GM19372 (cell line): ENCODE results near the gene PAGR1.
"Not testable (repeated sequence)": the region's sequence is repeated elsewhere in the genome, so short reads cannot be mapped to it uniquely, and the experiment has no call there.

ENCODE experiments used
- ATAC-seq: cut with Tn5 transposase; IDR thresholded peaks from one replicate; pipeline ENCODE4 v1.9.1; 2021; ENCODE audit warnings: mild to moderate bottlenecking, low read depth, moderate library complexity; ENCODE audit not compliant: unreplicated experiment

The PAGR1 gene

DNA sequence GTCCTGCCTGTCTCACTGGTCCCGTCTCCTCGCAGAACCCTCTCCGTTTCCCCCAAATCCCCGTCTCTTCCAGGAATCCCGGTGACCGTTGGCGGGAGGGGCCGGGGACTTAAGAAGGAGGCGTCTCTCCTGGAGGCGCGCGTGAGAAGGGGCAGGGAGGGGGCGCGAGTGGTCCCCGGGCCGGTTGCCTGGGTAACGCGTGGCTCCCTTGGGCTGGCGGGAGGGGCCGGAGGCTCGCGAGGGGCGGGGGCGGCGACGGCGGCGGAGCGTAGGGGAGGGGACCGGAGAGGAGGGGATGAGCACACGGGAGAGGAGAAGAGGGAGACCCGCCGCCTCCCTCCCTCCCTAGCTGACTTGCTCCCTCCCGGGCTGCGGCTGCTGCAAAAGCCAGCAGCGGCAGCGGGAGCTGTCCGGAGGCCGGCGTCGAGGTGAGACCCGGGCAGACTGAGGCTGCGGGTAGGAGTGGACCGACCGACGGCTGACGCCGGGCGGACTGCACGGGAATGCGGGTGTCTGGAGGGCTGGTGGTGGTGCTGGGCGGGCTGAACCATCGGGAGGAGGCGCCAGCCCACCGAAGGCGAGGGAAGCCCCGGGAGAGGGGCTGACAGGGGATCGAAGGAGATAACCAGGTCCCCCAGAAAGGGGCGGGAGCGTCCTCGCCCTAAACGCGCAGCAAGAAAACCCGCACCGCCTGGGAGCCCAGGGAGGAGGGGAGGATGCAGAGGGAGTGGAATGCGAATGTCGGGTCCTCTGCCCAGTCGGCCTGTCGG is 3.9 kb upstream of the PAGR1 start, which contains the start of gene PRRT2:
TSS of gene PRRT2 (plus strand) at position 298 of the 770 bp plus-strand sequence. CDS start 862 bp downstream, outside the sequence.
- ATAC-seq: no peak

DNA sequence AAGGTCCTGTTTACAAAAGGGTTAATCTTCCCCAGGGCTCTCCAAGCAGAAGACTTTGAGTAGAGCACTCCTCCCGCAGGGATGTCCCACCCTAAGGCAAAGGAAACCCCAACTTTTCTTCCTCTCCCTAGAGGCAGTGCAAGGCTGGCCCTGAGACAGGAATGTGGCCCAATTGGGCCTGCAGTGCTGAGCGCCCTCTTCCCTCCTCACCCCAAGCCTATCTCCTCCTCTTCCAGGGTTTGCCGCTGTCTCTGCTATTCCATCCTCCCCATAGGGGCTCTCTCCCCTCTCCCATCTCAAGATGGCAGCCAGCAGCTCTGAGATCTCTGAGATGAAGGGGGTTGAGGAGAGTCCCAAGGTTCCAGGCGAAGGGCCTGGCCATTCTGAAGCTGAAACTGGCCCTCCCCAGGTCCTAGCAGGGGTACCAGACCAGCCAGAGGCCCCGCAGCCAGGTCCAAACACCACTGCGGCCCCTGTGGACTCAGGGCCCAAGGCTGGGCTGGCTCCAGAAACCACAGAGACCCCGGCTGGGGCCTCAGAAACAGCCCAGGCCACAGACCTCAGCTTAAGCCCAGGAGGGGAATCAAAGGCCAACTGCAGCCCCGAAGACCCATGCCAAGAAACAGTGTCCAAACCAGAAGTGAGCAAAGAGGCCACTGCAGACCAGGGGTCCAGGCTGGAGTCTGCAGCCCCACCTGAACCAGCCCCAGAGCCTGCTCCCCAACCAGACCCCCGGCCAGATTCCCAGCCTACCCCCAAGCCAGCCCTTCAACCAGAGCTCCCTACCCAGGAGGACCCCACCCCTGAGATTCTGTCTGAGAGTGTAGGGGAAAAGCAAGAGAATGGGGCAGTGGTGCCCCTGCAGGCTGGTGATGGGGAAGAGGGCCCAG is 3.0 kb upstream of the PAGR1 start:
- no peak for ATAC-seq

DNA sequence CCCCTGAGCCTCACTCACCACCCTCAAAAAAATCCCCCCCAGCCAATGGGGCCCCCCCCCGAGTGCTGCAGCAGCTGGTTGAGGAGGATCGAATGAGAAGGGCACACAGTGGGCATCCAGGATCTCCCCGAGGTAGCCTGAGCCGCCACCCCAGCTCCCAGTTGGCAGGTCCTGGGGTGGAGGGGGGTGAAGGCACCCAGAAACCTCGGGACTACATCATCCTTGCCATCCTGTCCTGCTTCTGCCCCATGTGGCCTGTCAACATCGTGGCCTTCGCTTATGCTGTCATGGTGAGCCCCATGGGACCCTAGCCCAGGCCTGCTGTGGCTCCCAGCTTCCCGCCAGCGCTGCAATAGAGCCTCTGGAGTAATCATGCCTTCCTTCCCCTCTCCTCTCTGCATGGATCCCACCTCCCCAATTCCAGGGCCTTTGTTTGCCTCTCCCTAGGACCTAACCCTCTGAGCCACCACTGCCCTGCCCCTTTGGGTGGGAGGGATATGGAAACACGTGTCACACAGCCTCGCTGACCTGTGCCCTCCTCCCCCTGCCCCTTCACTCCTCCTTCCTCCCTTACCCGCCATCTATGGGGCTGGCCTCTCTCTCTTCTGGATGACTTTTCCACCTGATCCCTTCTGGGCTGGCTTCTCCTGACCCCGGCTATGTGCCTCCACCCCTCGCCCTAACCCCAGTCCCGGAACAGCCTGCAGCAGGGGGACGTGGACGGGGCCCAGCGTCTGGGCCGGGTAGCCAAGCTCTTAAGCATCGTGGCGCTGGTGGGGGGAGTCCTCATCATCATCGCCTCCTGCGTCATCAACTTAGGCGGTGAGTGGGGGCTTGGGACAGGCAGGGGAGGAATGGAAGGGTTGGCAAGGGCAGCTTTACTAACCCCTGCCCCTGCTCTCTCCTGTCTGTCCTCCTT is 2.0 kb upstream of the PAGR1 start:
- ATAC-seq: no peak

DNA sequence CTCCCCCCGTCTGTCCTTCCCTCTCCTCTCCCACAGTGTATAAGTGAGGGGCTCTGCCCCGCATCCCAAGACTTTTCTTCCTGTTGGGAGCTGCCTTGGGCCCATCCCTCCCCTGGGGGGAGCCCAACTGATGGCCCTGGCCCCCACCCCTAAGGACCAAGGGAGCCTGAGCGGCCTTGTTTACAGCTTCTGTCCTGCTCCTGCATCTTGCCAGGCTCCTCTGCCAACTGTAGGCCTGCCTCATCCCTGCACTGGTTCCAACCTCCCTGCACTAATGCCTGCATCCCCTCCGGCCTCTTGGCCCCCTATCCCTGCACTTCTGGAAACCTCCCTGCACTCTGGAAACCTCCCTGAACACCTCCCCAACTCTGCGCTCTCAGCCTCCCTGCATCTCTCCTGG is 1.4 kb upstream of the PAGR1 start:
- no peak for ATAC-seq

DNA sequence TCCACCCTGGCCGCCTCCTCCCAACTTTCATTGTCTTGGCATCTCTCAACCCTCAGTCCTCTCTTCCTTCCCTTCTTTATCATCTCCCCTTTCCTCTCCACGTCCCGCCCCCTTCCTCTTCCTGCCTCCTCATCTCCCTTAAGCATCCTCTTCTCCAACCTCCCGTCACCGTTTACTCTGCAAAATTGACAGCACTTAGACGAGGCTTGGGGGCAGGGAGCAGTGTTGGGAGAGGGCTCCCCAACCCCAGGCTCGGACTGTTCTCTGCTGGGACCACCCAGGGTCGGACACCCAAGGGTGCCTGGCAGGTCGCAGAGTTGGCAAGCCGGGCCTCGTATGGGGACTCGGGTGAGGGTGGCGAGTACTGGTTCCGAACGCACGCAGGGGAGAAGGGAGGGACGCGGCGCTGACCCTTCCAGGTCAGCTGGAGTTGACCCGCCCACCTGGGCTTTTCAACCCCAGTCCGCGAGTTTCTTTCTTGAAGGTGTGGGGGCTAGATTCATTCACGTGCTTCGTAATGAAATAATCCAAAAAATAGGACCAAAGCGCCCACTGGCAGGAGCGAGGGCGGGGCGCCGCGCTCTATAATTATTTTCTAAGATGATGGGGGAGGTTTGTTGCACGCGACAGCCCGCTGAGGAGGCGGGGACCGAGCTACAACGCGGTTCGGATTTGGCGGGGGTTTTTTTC is 775 bp upstream of the PAGR1 start:
- no peak for ATAC-seq

DNA sequence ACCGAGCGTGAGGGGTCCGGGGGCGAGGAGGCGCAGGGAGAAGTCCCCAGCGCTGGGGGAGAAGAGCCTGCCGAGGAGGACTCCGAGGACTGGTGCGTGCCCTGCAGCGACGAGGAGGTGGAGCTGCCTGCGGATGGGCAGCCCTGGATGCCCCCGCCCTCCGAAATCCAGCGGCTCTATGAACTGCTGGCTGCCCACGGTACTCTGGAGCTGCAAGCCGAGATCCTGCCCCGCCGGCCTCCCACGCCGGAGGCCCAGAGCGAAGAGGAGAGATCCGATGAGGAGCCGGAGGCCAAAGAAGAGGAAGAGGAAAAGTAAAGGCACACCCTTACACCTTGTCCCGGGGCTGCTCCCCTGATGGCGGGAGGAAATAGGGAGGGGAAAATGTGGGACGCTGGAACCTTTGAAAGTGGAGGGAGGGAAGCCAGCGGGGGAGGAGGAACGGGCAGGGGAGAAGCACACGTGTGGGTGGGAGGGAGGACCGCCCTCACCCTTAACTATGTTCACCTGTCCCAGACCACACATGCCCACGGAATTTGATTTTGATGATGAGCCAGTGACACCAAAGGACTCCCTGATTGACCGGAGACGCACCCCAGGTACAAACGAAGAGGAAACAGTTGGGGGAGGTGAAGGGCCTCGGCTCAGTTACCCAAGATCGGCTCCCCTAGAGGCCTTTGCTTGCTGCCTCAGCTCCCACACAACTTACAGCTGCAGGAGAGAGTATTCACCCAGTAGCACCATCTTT is 916 bp downstream of the PAGR1 start:
- peak; percentile 5 for ATAC-seq

DNA sequence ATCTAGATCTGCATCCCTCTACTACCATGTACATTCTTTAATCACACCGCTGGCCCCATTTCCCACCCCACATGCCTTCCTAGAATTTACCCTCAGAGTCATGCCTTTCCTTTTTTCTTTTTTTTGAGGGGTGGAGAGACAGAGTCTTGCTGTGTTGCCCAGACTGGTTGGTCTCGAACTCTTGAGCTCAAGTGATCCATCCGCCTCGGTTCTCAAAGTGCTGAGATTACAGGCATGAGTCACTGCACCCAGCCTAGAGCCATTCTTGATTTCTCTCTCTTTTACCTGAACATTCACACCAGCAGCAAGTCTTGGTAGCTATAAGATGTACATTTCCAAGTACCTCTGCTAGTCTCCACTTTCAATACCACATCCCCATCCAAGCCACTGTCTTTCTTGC is 2.1 kb downstream of the PAGR1 start:
- no peak for ATAC-seq

DNA sequence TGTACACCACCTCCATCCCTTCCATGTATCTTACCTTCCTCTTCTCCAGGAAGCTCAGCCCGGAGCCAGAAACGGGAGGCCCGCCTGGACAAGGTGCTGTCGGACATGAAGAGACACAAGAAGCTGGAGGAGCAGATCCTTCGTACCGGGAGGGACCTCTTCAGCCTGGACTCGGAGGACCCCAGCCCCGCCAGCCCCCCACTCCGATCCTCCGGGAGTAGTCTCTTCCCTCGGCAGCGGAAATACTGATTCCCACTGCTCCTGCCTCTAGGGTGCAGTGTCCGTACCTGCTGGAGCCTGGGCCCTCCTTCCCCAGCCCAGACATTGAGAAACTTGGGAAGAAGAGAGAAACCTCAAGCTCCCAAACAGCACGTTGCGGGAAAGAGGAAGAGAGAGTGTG is 3.6 kb downstream of the PAGR1 start:
- no peak for ATAC-seq

DNA sequence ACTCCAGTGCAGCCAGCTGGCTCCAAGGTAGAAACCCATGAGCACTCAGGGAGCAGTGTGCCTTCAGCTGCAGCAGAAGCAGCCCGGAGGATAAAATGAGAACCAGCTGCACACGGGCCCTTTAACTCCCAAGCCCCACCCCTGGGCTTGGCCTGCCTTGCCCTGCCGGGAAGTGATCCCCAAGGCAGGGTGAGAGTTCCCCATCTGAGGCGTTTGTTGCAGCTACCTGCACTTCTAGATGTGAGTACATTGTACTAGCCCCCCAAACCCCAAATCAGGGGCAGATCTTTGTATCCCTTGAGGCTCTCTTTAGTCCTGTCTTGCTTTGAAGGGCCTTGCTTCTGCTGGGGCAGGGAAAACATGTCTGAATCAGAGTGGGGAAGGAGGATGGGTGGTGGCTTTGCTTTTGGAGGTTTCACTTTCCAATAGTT is 4.3 kb downstream of the PAGR1 start, which contains the start of gene MVP:
TSS of gene MVP (plus strand) at position 192 of the 431 bp plus-strand sequence. CDS start 10,088 bp downstream, outside the sequence.
- no peak for ATAC-seq

DNA sequence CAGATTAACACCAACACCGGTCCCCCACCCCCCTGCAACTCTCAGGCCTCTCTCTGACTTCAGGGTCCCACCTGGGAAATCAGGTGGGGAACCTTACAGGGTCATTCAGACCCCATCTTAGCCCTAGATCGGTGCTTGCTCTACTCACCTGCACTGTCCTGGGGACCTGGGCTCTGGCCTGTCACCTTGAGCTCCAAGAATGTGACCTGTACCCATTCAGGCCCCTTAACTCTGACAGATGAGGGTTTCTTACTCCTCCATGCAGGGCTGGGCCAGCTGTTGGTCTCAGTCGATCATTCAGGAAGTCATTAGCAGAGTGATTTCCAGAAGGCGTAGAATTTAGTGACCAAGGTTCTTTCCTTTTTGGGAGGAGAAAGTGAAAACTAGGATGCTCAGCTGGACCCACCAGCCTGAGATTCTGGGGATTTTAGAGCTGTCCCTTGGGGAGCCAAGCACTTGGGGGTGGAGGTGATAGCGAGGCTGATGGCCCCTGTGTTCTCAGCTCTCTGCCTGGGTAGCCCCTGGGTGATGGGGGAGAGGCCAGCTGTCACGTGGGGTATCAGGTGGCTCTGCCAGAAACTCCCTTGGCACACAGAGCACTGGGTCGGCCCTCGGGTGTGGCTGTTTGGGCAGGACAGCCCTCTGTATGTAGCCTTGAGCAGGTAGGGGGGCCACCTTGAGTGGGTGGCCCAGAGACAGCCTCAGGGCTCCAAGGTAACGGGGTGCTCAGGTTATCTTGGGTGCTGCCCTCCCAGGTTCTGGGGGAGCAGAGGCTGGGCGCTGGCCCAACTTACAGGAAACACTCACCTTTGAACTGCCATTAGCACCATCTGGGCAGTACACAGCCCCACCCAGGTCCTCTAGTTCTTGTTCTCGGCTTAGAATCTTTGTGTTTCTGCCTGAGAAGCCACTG is 5.0 kb downstream of the PAGR1 start:
- ATAC-seq: no peak

DNA sequence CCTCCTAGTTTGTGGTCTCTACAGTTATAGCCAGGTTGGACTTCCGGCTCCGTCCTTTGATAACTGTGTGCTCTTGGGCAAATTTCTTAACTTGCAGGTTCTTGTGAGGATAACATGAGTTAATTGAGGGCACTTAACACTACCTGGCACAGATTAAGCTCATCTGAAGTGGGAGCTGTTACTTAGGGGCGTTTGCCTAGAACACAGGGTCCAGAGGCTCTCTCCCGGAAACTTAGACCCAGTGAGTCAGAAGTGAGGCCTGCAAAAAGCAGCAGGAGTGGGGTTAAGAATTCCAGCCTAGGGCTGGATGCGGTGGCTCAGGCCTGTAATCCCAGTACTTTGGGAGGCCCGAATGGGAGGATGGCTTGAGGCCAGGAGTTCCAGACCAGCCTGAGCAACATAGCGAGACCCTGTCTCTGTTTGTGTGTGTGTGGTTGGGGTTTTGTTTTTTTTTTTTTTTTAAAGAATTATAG is 5.7 kb downstream of the PAGR1 start:
- ATAC-seq: no peak

DNA sequence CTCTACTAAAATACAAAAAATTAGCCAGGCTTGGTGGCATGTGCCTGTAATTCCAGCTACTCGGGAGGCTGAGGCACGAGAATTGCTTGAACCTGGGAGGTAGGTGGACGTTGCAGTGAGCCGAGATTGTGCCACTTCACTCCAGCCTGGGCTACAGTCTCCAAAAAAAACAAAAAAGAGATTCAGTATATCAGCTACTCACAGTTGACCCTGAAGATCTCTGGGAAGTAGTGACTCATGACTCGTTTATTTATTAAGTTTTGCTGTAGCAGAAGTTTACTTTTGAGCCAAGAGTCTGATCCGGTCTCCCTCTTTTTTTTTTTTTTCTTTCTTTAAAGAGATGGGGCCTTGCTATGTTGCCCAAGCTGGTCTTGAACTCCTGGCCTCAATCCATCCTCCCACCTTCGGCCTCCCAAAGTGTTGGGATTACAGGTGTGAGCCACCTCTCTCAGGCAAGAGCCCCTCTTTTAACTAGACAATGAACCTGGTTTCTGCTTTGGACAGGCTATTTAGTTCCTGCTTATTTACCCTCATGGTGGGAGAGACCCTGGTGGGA is 8.7 kb downstream of the PAGR1 start:
- ATAC-seq: no peak

DNA sequence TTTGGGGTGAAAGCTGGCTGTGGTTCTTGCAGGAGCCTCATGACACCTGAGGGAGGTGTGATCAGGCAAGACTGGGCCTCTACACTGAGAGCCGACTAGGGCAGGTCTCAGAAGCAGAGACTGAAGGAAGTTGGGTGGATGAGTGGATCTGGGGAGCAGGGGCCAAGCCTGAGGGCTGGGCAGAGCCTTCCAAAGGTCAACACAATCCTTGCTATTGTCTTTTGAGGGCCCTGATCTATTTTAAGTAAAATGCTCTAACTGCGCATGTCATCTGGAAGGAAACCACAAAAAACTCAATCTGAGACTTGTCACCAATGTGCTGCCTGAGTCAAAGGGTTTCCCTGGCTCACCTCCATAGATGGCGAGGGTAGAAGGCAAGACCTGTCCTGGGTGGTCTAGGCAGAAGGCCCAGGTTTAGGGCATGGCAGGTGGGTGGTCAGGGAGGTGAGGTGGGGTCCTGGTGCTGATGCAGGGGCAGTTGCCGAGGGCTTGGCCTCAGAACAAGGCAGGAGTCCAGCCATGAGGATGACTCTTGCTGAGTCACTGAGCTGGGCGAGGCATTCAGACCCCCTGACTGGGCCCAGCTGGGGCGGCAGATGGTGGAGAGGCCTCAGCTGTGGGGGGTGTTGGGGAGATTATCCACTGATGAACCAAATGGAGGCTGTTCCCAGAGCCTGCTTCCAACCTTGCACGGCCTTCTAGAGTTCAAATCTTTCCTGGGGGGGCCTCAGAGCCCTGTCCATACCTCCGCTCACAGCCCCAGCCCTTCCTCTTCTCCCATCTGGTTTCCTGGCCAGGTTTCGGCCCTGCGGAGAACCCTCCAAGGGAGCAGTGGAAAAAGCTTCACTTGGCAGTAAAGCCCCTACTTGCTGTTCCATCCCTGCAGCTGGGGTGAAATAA is 9.4 kb downstream of the PAGR1 start:
- ATAC-seq: no peak

DNA sequence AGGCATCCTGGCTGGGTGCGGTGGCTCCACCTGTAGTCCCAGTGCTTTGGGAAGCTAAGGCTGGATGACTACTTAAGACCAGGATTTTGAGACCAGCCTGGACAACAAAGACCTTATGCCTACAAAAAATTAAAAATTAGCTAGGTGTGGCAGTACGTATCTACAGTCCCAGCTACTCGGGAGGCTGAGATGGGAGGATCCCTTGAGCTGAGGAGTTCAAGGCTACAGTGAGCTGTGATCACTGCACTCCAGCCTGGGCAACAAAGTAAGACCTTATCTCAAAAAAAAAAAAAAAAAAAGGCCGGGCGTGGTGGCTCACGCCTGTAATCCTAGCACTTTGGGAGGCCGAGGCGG is 10.4 kb downstream of the PAGR1 start:
- no peak for ATAC-seq

DNA sequence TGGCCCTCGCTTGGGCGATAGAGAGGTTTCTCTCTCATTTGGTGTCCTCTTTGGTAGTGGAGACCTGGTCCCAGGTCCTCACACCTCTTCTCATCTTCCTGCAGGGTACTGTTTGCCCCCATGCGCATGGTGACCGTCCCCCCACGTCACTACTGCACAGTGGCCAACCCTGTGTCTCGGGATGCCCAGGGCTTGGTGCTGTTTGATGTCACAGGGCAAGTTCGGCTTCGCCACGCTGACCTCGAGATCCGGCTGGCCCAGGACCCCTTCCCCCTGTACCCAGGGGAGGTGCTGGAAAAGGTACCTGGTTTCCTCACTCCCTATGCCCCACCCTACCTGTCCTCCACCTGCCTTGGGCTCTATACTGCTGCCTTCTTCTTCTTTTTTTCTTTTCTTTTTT is 14.8 kb downstream of the PAGR1 start:
- ATAC-seq: no peak

DNA sequence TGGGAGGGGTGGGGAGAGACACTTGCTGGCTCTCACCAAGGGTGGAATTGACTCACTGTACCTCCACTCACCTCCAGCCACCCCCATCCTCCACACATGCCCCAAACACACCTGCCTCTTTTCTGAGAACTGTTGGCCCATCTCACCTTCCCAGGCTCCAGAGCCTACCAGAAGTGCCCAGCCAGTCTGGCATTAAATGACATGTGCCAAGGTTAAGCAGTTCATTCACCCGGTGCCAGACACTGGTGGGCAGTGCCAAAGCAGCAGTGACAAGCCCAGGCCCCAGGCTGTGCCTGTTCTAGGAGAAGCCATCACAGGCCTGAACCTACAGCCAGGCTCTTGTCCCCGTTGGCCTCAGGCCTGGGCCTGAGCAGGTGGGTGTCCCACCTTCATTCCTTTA is 15.5 kb downstream of the PAGR1 start:
- no peak for ATAC-seq

DNA sequence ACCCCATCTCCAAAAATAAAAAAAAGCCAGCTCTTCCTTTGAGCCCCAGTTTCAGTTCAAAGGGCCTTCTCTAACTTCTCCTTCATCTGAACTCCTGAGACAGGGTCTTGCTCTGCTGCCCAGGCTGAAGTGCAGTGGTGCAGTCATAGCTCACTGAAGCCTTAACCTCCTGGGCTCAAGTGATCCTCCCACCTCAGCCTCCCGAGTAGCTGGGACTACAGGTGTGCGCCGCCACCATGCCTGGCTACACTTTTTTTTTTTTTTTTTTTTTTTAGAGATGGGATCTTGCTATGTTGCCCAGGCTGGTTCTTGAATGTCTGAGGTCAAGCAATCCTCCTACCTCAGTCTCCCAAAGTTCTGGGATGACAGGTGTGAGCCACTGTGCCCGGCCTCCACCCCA is 17.3 kb downstream of the PAGR1 start:
- ATAC-seq: not testable (repeated sequence)
